ENCODE data around the gene NRXN3. TPM values are rescaled to one million over a fixed set of nuclear protein-coding genes. Genes with fewer than 3 reads are reported as not detected.

The NRXN3 gene
- total RNA-seq, 2 donors from 2014 or later: 1.2 to 7.8 TPM

DNA sequence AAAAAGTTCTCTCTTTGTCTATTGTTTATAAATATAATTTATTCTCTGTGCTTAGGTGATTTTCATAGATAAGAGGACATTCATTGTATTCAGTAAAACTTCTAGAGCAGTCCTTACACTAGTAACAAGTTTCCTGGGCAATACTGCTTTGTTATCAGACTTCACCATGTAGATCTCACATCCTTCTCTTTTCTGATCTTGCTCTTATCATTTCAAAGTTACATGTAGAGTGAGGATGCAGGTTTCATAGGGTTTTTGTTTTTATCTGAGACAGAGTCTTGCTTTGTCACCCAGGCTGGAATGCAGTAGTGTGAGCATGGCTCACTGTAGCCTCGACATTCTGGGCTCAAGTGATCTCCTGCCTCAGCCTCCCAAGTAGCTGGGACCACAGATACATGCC lies 1251.6 kb downstream of the NRXN3 start:
- no peak for DNase-seq
- Histone ChIP-seq H3K36me3 (no peaks in the 10 kb centered on the region), H3K4me3 (no peak overlapping the region), H3K27me3 (no peaks in the 10 kb centered on the region), H3K27ac (no peak overlapping the region), H3K4me1 (no peaks in the 10 kb centered on the region), H3K9ac (ENCODE audit: low read depth in 2 of 2, low read length in 2 of 2) (no peak overlapping the region), H3K9me3 (no peaks in the 10 kb centered on the region)
- intact Hi-C loops (cut with DNase I): no loop called here
- TF ChIP-seq, protein P1, sequence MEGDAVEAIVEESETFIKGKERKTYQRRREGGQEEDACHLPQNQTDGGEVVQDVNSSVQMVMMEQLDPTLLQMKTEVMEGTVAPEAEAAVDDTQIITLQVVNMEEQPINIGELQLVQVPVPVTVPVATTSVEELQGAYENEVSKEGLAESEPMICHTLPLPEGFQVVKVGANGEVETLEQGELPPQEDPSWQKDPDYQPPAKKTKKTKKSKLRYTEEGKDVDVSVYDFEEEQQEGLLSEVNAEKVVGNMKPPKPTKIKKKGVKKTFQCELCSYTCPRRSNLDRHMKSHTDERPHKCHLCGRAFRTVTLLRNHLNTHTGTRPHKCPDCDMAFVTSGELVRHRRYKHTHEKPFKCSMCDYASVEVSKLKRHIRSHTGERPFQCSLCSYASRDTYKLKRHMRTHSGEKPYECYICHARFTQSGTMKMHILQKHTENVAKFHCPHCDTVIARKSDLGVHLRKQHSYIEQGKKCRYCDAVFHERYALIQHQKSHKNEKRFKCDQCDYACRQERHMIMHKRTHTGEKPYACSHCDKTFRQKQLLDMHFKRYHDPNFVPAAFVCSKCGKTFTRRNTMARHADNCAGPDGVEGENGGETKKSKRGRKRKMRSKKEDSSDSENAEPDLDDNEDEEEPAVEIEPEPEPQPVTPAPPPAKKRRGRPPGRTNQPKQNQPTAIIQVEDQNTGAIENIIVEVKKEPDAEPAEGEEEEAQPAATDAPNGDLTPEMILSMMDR (IDR thresholded peaks at IDR 0.05): no peak

DNA sequence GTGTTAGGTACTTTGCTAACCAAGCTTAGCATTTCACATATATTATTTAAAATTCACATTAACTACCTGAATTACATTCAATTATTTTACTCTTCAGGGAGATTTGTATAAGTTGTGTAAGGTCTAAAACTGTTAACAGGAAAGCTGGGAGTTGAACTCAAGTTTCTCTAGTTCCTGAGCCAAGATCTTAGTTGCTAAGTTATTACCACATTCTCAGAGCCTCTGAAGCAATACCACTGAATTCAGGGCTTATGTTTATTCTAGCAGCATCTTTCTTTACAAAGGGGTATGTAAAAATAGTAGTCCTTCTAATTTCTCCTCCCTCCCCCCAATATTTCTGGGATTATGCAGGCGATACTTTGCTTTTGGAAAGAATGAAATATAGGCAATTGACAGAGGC lies 1254.3 kb downstream of the NRXN3 start:
- DNase-seq: no peak
- H3K36me3 ChIP-seq: no peaks in the 10 kb centered on the region
- H3K27me3 ChIP-seq: no peaks in the 10 kb centered on the region
- H3K9ac ChIP-seq (ENCODE audit: low read depth in 2 of 2, low read length in 2 of 2): no peak overlapping the region
- H3K9me3 ChIP-seq: no peaks in the 10 kb centered on the region
- H3K4me3 ChIP-seq: no peak overlapping the region
- TF ChIP-seq, protein P1 (IDR thresholded peaks at IDR 0.05): no peak
- H3K27ac ChIP-seq: no peak overlapping the region
- intact Hi-C loops (cut with DNase I): no loop called here
- no peaks in the 10 kb centered on the region for H3K4me1 ChIP-seq

DNA sequence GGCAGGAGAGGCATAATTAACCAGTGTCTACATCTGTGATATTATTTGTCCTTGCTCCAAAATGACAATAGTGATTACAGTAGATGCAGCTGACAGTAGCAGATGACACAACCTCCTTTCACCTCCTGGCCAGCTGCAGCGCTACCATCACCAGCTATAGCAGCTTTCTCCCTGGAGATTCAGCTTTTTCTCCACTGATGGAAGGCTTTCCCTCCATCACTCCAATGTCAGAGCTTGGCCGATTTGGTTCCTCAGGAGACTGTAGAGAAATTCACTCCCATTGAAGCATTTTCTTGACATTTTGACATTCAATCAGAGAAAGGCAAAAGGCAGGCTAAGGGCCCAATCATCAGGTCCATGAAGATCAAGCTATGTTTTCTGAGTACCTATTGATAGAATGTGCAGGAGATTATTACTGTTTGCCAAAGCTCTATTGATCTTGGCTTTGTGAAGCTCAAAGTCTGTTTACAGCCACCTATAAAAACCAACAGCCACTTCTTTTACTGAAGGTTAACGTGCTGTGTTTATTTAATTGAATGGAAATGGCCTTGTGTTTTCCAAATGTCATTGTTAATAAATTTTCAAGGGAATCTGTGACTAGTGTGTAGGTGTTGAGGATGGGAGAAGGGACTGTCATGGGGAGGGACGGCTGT lies 1256.1 kb downstream of the NRXN3 start:
- intact Hi-C loops (cut with DNase I): no loop called here
- Histone ChIP-seq H3K4me3 (no peak overlapping the region), H3K4me1 (no peaks in the 10 kb centered on the region), H3K9ac (ENCODE audit: low read depth in 2 of 2, low read length in 2 of 2) (no peak overlapping the region), H3K27me3 (no peaks in the 10 kb centered on the region), H3K9me3 (no peaks in the 10 kb centered on the region), H3K36me3 (no peaks in the 10 kb centered on the region), H3K27ac (peak overlapping the region; percentile 6)
- TF ChIP-seq, protein P1 (IDR thresholded peaks at IDR 0.05): no peak
- DNase-seq: no peak

DNA sequence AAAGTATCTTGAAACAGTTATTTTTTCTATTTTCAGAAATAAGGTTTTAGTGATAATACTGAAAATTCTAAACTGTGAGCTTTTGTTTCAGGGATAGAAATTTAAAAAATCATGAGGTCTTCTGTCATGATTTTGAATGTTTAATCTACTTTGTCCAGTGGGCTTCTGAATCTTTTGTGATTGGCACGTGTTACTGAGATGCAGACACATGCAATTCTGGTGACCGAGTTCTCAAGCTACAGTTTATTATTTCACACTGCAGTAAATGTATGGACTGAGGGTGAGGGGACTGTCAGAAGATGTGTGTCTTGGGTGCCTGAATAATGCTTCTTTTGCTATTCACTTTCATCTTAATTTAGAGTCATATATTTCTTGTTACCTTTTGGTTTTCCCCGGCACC lies 1262.5 kb downstream of the NRXN3 start:
- TF ChIP-seq, protein P1 (IDR thresholded peaks at IDR 0.05): no peak
- H3K9ac ChIP-seq (ENCODE audit: low read depth in 2 of 2, low read length in 2 of 2): no peak overlapping the region
- no peak overlapping the region for H3K4me3 ChIP-seq
- H3K27ac ChIP-seq: no peak overlapping the region
- intact Hi-C loops (cut with DNase I): no loop called here
- no peak for DNase-seq
- H3K36me3 ChIP-seq: no peaks in the 10 kb centered on the region
- H3K9me3 ChIP-seq: no peaks in the 10 kb centered on the region
- H3K27me3 ChIP-seq: no peaks in the 10 kb centered on the region
- H3K4me1 ChIP-seq: no peaks in the 10 kb centered on the region

DNA sequence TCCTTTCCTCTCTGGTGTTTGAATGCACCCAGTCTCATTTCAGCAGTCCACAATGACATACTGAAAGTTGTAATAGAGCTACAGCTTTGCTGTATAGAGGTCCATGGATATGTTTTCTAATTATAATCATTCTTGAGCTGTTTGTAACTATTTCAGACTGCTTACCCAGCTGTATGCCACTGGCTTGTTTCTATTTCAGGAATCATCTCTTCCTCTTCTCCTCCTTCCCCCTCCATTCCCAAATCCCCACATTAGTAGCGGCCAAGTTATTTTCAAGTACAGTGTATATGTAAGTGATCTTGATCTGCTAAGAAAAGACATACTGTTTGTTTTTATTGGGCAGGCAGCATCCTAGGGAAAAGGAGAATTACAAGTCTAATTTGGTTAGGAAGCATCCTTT lies 1266.2 kb downstream of the NRXN3 start:
- intact Hi-C loops (cut with DNase I): no loop called here
- H3K4me3 ChIP-seq: no peak overlapping the region
- no peak overlapping the region for H3K27ac ChIP-seq
- TF ChIP-seq, protein P1 (IDR thresholded peaks at IDR 0.05): no peak
- H3K4me1 ChIP-seq: no peaks in the 10 kb centered on the region
- no peaks in the 10 kb centered on the region for H3K27me3 ChIP-seq
- H3K9me3 ChIP-seq: no peaks in the 10 kb centered on the region
- H3K9ac ChIP-seq (ENCODE audit: low read depth in 2 of 2, low read length in 2 of 2): no peak overlapping the region
- H3K36me3 ChIP-seq: no peaks in the 10 kb centered on the region
- no peak for DNase-seq

Measured in colonic mucosa (tissue), 4 donors.